ENCODE measurements around the gene CHCHD5.
A peak's percentile ranks its signal among the peaks of the same experiment; 100 is the strongest.

The CHCHD5 gene

DNA sequence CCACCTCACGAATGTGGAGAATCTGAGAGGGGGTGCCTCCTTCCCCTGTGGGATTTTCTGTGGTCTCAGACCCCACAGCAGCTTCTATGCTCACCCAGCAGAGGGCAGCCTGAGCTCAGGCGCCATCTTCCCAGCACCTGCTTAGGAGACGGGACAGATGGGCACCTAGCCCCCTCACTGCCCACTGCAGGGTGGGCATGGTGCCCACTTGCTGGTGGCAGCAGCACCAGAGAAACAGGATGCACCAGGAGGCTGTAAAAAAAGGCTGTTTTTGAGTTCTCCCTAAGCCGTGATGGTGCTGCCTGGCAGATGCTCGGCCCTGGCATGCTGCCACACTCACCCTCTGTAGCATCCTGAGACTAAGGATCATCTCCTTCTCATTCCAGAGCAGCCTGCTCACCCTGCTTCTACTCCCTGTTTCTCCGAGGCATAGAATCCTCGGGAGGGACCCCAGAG lies 42.2 kb downstream of the CHCHD5 start:
- peak; percentile 67 for DNase-seq

DNA sequence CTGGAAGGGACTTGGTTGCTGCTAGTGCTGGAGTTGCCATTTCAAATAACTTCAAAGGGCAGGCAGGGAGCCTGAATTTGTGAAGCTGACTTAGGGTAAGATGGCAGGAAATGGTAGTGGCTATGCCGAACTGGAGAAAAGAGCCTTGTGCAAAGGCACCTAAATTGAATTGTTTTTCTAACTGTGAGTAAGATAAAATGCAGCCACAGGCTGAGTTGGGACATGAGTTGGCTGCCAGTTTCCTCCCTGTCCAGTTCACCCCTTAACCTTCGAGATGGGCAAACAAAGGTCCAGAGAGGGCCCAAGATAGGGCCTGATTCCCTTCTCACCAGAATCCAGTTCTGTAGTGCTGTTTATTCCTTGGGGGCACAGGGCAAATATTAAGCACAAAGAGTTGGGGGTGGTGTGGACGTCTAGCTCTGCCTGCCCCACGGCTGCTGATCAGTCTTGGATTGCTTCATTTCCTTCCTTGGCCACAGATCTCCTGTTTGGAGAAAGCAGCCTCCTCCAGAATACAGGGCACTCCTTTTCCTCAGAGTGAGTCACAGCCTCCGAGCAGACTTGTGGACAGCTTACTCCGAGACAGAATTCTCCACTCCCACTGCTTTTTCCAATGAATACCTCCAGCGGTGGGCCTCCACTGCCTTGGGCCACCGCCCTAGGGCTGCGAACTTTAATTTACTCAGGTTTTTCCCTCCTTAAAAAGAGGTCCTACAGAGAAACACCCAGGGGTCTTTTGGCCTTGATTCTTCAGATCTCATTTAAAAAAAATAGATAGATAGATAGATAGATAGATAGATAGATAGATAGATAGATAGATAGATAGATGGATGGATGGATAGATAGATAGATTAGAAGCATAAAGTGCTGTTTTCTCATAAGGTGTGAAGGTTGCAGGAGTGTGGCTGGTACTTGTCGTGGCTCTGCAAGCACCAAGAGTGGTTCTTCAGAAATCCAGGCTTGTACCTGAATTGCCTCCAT lies 42.9 kb downstream of the CHCHD5 start:
- no peak for DNase-seq

DNA sequence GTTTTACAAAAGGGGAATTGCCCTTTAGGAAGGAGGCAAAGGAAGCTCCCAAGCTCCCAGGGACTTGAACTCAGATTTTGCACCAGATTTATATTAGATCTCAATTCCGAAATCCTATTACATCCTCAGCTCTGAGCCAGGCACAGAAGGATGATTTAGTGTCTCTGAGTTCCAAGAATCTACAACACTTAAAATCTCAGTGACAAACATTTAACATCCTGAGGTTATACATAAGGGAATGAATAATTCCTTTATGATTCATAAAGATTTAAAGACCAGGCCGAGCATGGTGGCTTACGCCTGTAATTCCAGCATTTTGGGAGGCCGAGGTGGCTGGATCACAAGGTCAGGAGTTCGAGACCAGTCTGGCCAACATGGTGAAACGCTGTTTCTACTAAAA lies 44.8 kb downstream of the CHCHD5 start:
- DNase-seq: no peak

DNA sequence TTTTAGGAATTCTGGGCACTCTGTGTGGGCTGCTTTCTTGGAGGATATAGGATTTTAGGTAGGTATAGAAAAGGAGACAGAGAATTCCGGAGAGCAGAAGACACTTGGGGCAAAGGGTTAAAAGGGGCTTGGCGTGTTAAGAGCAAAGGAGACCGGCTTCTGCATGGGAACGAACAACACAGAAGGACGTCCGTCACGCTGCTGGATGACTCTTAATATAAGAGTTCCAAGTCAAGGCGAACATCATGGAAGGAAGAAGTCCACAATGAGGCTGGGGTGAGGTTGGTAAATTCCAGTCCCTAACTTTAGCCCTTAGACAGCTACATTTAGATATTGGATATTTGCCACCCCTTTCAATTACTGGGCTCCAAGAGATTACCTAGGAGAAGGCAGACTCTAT lies 45.4 kb downstream of the CHCHD5 start:
- DNase-seq: no peak

DNA sequence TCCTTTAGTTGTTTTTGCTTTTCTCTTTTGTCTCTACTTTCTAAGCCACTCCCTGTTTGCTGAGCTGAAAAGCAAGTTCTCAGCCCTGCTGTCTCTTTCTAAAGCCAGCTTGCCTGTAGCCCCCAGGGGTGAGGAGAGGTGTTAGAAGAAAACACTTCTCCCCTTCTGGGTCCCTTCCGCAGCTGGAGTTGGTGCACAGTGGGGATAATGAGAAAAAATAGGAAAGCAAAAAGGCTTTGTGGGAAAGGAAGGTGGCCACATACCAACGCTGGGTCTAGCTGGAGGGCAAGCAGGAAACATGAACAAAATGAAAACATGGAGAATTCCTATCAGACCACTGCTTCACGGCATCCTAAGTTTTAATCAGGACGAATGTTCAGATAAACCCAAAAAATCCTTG lies 45.9 kb downstream of the CHCHD5 start:
- DNase-seq: no peak

DNA sequence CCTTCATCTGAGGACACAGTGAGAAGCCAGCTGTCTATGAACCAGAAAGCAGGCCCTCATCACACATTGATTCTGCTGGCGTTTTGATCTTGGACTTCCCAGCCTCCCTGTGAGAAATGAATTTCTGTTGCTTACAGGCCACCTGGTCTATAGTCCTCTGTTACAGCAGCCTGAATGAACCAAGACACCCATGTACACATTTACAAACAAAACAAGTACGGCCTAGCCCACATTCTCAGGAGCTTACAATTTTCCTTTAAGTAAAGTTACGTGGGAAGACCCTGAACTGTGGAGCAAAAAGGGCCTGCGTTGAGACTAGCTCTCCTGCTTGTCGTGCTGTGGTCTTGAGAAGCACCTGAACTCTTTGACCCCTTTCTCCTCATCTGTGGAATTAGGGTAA lies 49.3 kb downstream of the CHCHD5 start:
- DNase-seq: no peak

DNA sequence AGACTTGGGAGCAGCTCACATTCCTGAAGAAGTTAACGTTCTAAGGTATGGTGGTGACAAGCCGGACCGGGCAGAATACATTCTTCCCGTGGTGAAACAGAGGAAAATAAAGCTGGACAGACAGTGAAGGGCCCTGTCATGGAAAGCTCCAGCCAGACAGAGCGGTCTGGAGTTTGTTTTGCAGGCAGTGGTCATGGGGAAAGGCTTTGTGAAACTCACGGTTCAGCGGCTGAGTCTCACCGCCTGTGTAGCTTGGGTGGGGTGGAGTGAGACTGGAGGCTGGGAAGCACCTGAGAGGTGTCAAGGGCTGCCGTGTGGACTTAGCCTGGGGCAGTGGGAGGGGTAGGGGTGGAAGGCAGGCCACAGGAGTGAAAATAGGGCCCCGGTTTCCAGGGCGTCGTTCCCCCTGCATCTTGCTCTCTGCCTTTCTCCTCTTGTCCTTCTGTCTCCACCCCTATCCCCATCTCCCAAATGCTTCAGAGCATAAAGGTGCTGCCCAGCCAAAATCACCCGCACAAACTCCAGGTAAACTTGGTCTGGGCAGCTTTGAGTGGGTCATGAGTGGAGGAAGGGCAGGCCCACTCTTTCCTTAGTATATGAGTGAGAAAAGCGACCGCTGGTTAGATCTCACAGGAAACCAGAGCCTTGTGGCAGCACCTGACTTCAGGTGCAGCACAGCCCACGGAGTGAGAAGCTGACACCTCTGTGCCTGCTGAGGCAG lies 49.9 kb downstream of the CHCHD5 start:
- peak; percentile 5 for DNase-seq

DNA sequence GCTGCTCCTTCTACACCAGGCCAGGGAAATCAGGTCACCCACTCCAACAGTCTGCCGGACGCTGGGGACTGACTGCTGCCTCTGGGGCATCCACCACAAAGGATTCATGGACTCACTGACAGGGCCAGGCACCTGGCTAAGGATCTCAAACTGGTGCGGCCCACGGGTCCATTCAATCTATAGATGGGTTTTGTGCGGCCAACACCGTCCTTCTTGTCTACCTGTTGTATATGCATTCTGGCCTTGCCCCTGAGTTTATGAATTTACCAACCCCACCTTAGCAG lies 50.4 kb downstream of the CHCHD5 start:
- no peak for DNase-seq

DNA sequence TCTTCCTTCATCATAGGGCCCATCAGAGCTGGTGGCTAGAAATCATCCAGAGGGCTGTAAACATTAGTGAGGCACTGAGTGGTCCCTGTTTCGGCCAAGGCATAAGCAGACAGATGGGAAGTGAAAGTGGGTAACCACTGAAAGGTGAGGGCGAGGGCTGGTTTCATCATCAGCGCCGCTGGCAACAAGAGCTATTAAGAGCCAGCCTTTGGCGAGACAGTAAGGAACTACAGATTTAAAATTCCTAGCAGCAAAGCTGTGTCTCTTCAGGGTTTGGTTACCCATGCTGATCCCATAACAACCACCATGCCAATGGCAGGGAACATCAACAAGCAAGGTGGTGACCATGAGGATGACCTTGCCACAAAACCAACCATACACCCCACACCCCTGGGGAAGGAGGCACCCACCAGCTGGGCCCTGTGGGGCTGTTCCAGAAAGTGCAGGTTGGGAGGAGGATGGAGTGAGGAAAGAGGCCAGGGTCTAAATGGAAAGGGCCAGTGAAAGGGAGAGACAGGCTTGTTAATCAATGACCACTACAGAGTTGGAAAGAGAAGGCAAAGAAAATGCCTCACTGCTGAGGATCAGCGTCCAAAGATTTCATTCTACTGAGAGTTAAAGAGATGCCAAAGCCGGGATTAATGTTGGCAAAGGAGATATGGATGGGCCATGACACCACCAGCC lies 52.3 kb downstream of the CHCHD5 start:
- no peak for DNase-seq

DNA sequence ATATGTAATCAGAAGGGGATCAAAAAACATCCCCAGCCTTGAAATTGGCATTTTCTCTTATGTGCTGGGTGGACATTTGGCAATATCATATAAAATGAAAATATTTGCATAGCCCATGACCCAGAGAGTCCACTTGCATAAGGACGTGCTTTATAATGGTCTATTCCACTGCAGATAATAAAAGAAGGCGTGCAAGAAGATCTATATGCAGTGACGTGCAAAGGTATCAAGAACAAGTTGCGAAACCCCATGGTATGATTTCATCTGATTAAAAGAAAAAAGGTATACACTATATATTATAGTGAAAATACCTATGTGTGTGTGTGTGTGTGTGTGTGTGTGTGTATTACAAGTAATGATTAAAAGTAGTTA lies 52.9 kb downstream of the CHCHD5 start:
- no peak for DNase-seq

All from NCI-H69 (cell line).